GM21825 (cell line): ENCODE data around the gene BACE1-AS.
"Not testable (repeated sequence)": the region's sequence is repeated elsewhere in the genome, so short reads cannot be mapped to it uniquely, and the experiment has no call there.

Experiments used
- ATAC-seq: cut with Tn5 transposase; IDR thresholded peaks from one replicate; pipeline ENCODE4 v1.9.1; 2021; ENCODE audit warnings: mild to moderate bottlenecking, moderate library complexity; ENCODE audit not compliant: unreplicated experiment

The BACE1-AS gene

DNA sequence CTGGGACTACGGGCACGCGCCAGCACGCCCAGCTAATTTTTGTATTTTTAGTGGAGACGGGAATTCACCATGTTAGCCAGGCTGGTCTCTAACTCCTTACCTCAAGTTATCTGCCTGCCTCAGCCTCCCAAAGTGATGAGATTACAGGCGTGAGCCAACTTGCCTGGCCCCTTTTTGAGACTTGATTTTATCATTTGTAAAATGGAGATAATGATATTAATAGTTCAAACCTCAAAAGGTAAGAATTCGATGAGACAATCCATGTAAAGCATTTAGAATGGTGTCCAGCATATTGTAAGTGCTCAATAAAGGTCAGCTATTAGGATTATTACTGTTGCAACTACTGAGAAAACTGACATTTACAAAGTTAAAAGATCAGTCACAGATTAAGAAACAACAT, 27.6 kb downstream of the BACE1-AS start:
- ATAC-seq: no peak

GRCh38 chr11:117319214-117319840, 28.2 kb downstream of the BACE1-AS start:
- ATAC-seq: no peak

DNA sequence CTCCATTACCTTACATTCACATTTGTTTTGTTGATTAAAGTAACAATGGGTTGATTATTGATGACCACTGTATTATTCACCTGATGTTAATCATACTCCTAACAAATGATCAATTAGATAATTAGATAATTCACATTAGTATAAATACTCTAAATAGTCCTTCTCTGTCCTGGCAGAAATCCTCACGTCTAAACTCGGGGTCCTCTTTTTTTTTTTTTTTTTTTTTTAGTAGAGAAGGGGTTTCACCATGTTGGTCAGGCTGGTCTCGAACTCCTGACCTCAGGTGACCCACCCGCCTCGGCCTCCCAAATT, 36.1 kb downstream of the BACE1-AS start:
- ATAC-seq: not testable (repeated sequence)

- ATAC-seq: peak; percentile 95
Measured at GRCh38 chr11:117327567-117328374, 36.6 kb downstream of the BACE1-AS start, which contains the start of gene CEP164. CEP164 (plus strand) TSS chr11:117327854; CDS start chr11:117338587, 10,733 bp downstream.

DNA sequence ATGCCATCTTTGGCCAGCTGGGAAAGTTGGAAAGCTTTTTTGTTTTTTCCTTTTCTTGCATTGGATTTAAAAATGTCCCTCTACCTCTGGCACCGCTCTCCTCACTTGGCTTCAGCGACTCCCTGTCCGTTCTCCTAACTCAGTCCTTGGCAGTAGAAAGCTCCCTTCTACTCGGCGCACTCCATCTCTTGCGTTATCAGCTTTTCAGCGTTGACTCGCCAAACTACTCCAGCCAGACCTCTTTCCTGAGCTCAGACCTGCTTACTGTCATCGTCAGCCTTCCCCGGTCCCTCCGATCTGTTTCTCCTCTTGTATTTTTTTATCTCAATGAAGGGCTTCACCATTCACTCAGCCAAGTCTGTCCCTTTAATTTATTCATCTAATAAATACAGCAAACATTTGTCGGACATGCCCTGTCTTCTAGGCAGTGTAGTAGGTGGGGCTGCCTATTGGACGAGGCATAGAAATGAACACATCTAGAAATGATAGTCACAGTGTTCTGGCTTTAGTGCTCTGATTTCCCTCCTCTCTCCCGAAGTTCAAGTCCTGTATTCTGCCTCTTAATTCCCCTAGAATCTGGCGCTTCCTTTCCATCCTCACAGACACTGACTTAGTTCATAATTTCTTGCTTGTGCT, 37.3 kb downstream of the BACE1-AS start:
- ATAC-seq: no peak

DNA sequence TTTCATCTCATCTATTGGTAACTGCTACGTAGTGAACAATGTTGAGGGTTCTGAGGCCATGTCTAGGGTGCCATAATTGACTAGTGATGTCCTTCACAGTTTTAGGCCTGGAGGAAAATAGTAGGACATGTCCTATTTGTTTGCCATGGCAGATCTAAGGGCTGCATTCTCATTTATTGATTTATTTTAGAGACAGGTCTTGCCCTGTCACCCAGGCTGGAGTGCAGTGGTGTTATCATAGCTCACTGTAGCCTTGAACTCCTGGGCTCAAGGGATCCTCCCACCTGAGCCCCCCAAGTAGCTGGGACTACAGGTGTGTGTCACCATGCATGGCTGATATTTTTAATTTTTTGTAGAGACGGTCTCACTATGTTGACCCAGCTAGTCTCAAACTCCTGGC, 41.7 kb downstream of the BACE1-AS start:
- ATAC-seq: no peak

DNA sequence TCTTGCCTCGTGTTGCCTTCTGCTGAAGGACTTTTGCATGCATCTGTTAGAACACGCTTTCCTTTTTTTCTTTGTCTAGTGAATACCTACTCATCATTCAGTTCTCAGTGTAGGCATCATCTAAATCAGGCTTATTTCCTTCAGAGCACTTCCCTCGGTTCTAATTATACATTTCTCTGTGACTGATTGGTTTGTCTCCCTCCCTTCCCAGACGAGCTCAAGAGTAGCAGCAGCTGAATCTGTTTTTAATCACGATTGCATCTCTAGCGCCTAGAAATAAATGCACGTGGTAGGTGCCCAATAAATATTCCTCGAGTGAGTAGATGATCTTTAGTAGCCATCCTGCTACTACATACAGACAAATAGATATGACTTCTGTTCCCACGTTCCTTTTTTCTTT, 42.8 kb downstream of the BACE1-AS start:
- no peak for ATAC-seq

DNA sequence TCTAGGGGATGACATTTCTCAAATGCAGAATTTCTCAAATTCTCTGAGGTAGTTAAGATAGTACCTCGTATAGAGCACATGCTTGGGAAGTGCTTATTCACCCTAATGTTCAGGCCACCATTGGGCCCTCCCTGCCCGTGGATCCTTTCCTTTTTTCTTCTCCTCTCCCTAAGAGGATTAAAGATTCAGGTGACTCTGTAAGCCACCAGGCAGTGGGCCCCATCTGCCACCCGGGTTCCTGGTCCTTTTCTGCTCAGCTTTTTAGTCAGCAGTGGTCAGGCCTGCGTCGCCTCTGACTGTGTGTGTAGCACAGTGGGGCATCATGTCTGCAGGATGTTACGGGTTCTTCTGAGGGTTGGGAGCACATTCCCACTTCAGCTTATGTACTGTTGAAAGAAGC, 43.8 kb downstream of the BACE1-AS start:
- ATAC-seq: no peak

DNA sequence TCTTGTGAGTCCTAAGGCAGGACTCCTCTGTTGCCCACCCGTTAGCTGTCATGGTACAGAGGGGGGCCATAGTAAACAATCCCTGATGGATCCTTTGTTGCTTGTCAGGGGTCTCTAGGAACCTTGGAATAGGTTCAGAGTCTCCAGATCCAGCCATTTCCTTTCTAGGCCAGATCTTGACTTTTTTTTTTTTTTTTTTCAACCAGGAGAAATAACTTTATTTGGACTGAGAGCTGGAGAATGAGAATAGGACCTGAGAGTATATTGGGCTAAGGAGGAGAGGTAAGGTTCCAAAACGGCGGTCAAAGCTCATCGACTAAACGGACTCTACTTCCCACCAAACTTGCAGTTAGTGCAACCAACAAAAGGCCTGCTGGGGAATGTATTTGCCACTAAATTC, 44.3 kb downstream of the BACE1-AS start:
- no peak for ATAC-seq

- ATAC-seq: no peak
Measured at GRCh38 chr11:117337076-117337475, 45.9 kb downstream of the BACE1-AS start.
